ENCODE results near the gene TCF4.

TCF4 gene

DNA sequence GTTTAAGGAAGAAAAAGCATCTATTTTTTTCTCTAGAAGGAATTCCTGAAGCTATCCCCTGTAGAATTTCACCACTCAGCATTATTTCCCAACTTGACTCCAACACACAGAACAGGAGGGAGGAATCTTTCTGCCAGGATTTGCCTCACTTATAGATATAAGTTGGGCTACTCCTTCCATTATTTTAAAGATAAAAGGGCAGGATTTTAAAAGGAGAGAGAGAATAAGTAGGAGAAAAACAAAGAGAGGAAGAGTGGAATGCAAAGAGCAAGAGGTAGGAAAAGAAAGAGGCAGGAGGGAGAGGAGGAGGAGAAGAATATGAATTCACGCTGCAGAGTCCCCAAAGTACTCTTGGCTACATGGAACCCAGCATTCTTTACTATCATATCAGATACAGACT is 182.5 kb downstream of the TCF4 start:
- no peaks in the 10 kb centered on the region for H3K9me3 ChIP-seq (ENCODE audit: severe bottlenecking)
- peaks cover 4% of the 10 kb centered on the region for H3K4me1 ChIP-seq (ENCODE audit: insufficient read depth, poor library complexity, severe bottlenecking)
- no peak for ATAC-seq (ENCODE audit: low read depth)
- no peak overlapping the region for H3K27ac ChIP-seq (ENCODE audit: poor library complexity, severe bottlenecking)
- no peaks in the 10 kb centered on the region for H3K27me3 ChIP-seq (ENCODE audit: insufficient read depth, poor library complexity, severe bottlenecking)
- TF ChIP-seq, protein P1, sequence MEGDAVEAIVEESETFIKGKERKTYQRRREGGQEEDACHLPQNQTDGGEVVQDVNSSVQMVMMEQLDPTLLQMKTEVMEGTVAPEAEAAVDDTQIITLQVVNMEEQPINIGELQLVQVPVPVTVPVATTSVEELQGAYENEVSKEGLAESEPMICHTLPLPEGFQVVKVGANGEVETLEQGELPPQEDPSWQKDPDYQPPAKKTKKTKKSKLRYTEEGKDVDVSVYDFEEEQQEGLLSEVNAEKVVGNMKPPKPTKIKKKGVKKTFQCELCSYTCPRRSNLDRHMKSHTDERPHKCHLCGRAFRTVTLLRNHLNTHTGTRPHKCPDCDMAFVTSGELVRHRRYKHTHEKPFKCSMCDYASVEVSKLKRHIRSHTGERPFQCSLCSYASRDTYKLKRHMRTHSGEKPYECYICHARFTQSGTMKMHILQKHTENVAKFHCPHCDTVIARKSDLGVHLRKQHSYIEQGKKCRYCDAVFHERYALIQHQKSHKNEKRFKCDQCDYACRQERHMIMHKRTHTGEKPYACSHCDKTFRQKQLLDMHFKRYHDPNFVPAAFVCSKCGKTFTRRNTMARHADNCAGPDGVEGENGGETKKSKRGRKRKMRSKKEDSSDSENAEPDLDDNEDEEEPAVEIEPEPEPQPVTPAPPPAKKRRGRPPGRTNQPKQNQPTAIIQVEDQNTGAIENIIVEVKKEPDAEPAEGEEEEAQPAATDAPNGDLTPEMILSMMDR (IDR thresholded peaks at IDR 0.05; ENCODE audit: poor library complexity, severe bottlenecking) = no peak
- no peaks in the 10 kb centered on the region for H3K36me3 ChIP-seq (ENCODE audit: low read depth)
- no peak overlapping the region for H3K4me3 ChIP-seq (ENCODE audit: severe bottlenecking)
- DNase-seq (ENCODE audit: low spot score) = no peak

GRCh38 chr18:55404832-55405465 is 183.0 kb downstream of the TCF4 start:
- H3K9me3 ChIP-seq (ENCODE audit: severe bottlenecking) = no peaks in the 10 kb centered on the region
- no peaks in the 10 kb centered on the region for H3K27me3 ChIP-seq (ENCODE audit: insufficient read depth, poor library complexity, severe bottlenecking)
- DNase-seq (ENCODE audit: low spot score) = no peak
- H3K4me1 ChIP-seq (ENCODE audit: insufficient read depth, poor library complexity, severe bottlenecking) = peaks cover 4% of the 10 kb centered on the region
- TF ChIP-seq, protein P1 (IDR thresholded peaks at IDR 0.05; ENCODE audit: poor library complexity, severe bottlenecking) = no peak
- no peak overlapping the region for H3K27ac ChIP-seq (ENCODE audit: poor library complexity, severe bottlenecking)
- H3K4me3 ChIP-seq (ENCODE audit: severe bottlenecking) = no peak overlapping the region
- no peak for ATAC-seq (ENCODE audit: low read depth)
- no peaks in the 10 kb centered on the region for H3K36me3 ChIP-seq (ENCODE audit: low read depth)

DNA sequence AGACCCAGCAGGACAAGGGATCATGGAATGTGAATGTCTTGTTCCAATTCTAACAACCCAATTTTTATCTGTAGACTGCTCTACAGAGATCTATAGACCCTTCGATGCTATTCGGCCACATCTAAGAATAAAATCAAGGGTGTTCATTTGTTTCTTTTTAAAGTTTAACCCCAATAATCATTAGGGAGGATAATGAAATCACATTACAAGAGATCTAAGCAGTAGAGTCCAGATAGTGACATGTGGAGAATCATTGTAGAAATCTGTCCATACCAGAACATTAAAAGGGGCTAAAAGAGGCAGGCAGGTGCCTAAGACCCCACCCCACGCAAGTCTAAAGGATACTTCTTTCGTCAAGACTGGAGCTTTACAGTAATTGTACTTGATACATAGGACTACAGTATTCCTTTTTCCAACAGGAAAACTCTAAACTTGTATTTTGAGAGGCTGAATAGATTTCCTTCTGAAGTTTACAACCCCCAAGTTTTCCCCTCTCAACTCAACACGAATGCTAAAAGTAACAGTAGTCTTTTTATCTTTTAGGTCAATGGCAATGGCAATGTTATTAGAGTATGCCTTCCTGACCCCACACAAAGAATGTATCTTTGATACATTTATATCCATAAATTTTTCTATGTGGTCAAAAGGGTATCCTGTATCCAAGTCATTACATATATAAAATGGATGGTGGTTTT is 183.7 kb downstream of the TCF4 start:
- no peak overlapping the region for H3K27ac ChIP-seq (ENCODE audit: poor library complexity, severe bottlenecking)

GRCh38 chr18:55403421-55403949 is 184.5 kb downstream of the TCF4 start:
- Histone ChIP-seq H3K4me3 (ENCODE audit: severe bottlenecking) (no peak overlapping the region), H3K4me1 (ENCODE audit: insufficient read depth, poor library complexity, severe bottlenecking) (peaks cover 4% of the 10 kb centered on the region), H3K27me3 (ENCODE audit: insufficient read depth, poor library complexity, severe bottlenecking) (no peaks in the 10 kb centered on the region), H3K9me3 (ENCODE audit: severe bottlenecking) (no peaks in the 10 kb centered on the region), H3K27ac (ENCODE audit: poor library complexity, severe bottlenecking) (no peak overlapping the region), H3K36me3 (ENCODE audit: low read depth) (no peaks in the 10 kb centered on the region)
- DNase-seq (ENCODE audit: low spot score) (no peak), ATAC-seq (ENCODE audit: low read depth) (no peak)
- TF ChIP-seq, protein P1 (IDR thresholded peaks at IDR 0.05; ENCODE audit: poor library complexity, severe bottlenecking) = no peak

More for the DNA sequence above, 183.7 kb downstream of the TCF4 start:
- Histone ChIP-seq H3K9me3 (ENCODE audit: severe bottlenecking) (no peaks in the 10 kb centered on the region), H3K27me3 (ENCODE audit: insufficient read depth, poor library complexity, severe bottlenecking) (no peaks in the 10 kb centered on the region), H3K4me3 (ENCODE audit: severe bottlenecking) (no peak overlapping the region), H3K4me1 (ENCODE audit: insufficient read depth, poor library complexity, severe bottlenecking) (peaks cover 4% of the 10 kb centered on the region), H3K36me3 (ENCODE audit: low read depth) (no peaks in the 10 kb centered on the region)
- no peak for DNase-seq (ENCODE audit: low spot score)
- TF ChIP-seq, protein P1 (IDR thresholded peaks at IDR 0.05; ENCODE audit: poor library complexity, severe bottlenecking) = no peak
- ATAC-seq (ENCODE audit: low read depth) = no peak
